ENCODE results near the gene ACKR2.
A peak's percentile ranks its signal among the peaks of the same experiment; 100 is the strongest.

- TF ChIP-seq CTCF (IDR thresholded peaks at IDR 0.05) (no peak), POLR2A (IDR thresholded peaks at IDR 0.05) (peak; percentile 44)
Measured at GRCh38 chr3:42847731-42848130, 38.5 kb downstream of the ACKR2 start.
